KMS-11 (cell line): ENCODE measurements around the gene SEC14L3.

Experiments
- H2AFZ ChIP-seq: fragments of 200-600 bp; sonication (generic); 2 replicates; pipeline ENCODE4 v1.6.1; 2016; ENCODE audit warnings: antibody characterized with exemption, mixed run types, low read depth
- H3K27ac ChIP-seq: fragments of 200-600 bp; sonication (generic); 2 replicates; pipeline ENCODE4 v1.6.1; 2016; ENCODE audit warnings: mild to moderate bottlenecking, mixed run types
- H3K27me3 ChIP-seq: fragments of 200-600 bp; sonication (generic); 2 replicates; pipeline ENCODE4 v1.6.1; 2017; ENCODE audit warnings: mild to moderate bottlenecking, low read depth, mixed run types, moderate library complexity; ENCODE audit not compliant: insufficient read depth
- H3K36me3 ChIP-seq: fragments of 200-600 bp; sonication (generic); 2 replicates; pipeline ENCODE4 v1.6.1; 2017; ENCODE audit warnings: mild to moderate bottlenecking, mixed run types; ENCODE audit not compliant: insufficient read depth
- H3K4me1 ChIP-seq: fragments of 200-600 bp; sonication (generic); 2 replicates; pipeline ENCODE4 v1.6.1; 2016; ENCODE audit warnings: mild to moderate bottlenecking, low read depth, mixed run types; ENCODE audit not compliant: poor library complexity, severe bottlenecking
- H3K4me2 ChIP-seq: fragments of 200-600 bp; sonication (generic); 2 replicates; pipeline ENCODE4 v1.7.0; 2016; ENCODE audit warnings: mild to moderate bottlenecking, mixed run types
- H3K4me3 ChIP-seq: fragments of 200-600 bp; sonication (generic); IDR thresholded peaks from 2 replicates; pipeline ENCODE4 v1.6.1; 2017; ENCODE audit warnings: low read depth, low read length, mixed read lengths; ENCODE audit not compliant: insufficient read depth
- H3K79me2 ChIP-seq: fragments of 200-600 bp; sonication (generic); 2 replicates; pipeline ENCODE4 v1.6.1; 2016; ENCODE audit warnings: low read depth, mixed run types; ENCODE audit not compliant: insufficient read depth
- H3K9ac ChIP-seq: fragments of 200-600 bp; sonication (generic); 2 replicates; pipeline ENCODE4 v1.6.1; 2016; ENCODE audit warnings: mild to moderate bottlenecking, mixed run types
- H4K20me1 ChIP-seq: fragments of 200-600 bp; sonication (generic); 2 replicates; pipeline ENCODE4 v1.6.1; 2016; ENCODE audit warnings: mild to moderate bottlenecking, mixed run types; ENCODE audit not compliant: insufficient read depth
- TF ChIP-seq, protein P1 (sequence below): fragments of 200-600 bp; sonication (generic); conservative IDR thresholded peaks from 2 replicates; pipeline ENCODE4 v1.6.1; 2017; ENCODE audit warnings: low read depth, mild to moderate bottlenecking, antibody characterized with exemption, low read length, moderate library complexity, mixed read lengths

The SEC14L3 gene

GRCh38 chr22:30420347-30421125, 51.3 kb downstream of the SEC14L3 start:
- no peaks in the 10 kb centered on the region for H3K36me3 ChIP-seq
- H3K27ac ChIP-seq, result no peak overlapping the region
- TF ChIP-seq, protein P1, sequence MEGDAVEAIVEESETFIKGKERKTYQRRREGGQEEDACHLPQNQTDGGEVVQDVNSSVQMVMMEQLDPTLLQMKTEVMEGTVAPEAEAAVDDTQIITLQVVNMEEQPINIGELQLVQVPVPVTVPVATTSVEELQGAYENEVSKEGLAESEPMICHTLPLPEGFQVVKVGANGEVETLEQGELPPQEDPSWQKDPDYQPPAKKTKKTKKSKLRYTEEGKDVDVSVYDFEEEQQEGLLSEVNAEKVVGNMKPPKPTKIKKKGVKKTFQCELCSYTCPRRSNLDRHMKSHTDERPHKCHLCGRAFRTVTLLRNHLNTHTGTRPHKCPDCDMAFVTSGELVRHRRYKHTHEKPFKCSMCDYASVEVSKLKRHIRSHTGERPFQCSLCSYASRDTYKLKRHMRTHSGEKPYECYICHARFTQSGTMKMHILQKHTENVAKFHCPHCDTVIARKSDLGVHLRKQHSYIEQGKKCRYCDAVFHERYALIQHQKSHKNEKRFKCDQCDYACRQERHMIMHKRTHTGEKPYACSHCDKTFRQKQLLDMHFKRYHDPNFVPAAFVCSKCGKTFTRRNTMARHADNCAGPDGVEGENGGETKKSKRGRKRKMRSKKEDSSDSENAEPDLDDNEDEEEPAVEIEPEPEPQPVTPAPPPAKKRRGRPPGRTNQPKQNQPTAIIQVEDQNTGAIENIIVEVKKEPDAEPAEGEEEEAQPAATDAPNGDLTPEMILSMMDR, result no peak
- no peak overlapping the region for H2AFZ ChIP-seq
- no peaks in the 10 kb centered on the region; the same call in 1 of the 2 replicates for H3K79me2 ChIP-seq
- peaks cover 23% of the 10 kb centered on the region for H3K4me1 ChIP-seq
- H3K27me3 ChIP-seq, result no peaks in the 10 kb centered on the region
- H3K9ac ChIP-seq, result no peak overlapping the region
- no peak overlapping the region for H3K4me2 ChIP-seq
- no peaks in the 10 kb centered on the region for H4K20me1 ChIP-seq
- H3K4me3 ChIP-seq, result no peak overlapping the region

DNA sequence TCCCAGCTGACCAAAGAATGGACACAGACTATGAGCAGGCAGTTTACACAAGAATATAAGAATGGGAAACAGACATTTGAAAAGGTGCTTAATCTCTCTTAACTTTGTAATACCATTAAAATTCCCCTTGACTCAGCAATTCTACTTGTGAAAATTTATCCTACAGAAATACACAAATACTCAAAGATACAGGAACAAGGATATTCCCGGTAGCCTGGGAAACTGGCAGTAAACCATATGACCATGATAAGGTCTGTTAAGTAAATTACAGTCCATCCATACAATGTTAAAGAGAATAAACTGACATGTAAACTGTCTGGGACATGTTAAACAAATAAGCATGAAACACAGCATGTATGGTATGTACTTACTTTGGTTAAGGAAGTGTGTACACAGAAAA, 55.0 kb downstream of the SEC14L3 start:
- Histone ChIP-seq H3K9ac (no peak overlapping the region), H3K4me3 (no peak overlapping the region), H3K27ac (no peak overlapping the region), H3K4me1 (peaks cover under 1% of the 10 kb centered on the region), H2AFZ (no peak overlapping the region), H3K36me3 (no peaks in the 10 kb centered on the region), H3K27me3 (no peaks in the 10 kb centered on the region), H3K79me2 (no peaks in the 10 kb centered on the region), H4K20me1 (no peaks in the 10 kb centered on the region), H3K4me2 (no peak overlapping the region)
- TF ChIP-seq, protein P1, result no peak

- no peak overlapping the region for H3K4me3 ChIP-seq
Observed at GRCh38 chr22:30416403-30416802, 55.4 kb downstream of the SEC14L3 start.

DNA sequence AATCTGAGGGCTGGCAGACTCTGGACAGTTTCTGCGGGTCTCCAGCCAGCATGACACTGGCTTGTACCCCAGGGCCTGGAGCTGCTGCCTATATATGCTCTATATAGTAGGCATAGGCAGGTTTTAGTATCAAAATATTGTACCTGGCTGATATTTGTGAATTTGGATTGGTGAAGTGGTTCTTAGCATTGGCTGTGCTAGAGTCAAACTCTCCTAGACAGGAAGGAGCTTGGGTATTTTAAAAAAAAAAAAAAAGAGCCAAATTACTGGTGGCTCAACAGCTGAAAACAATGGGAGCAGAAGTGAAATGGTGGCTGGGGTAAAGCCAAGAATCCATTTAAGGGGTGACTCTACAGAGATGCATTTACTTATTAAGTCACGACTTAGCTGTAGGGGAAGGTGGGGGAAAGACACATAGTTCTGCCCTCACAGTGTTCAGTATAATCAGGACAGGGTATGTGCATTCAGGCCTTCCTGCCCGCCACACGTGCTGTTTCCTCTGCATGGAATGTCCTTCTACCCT, 57.2 kb downstream of the SEC14L3 start:
- Histone ChIP-seq H3K4me2 (no peak overlapping the region), H3K4me3 (no peak overlapping the region), H3K9ac (no peak overlapping the region), H3K79me2 (no peaks in the 10 kb centered on the region), H3K27ac (no peak overlapping the region), H3K36me3 (no peaks in the 10 kb centered on the region), H2AFZ (no peak overlapping the region), H4K20me1 (no peaks in the 10 kb centered on the region), H3K27me3 (no peaks in the 10 kb centered on the region), H3K4me1 (no peaks in the 10 kb centered on the region)
- TF ChIP-seq, protein P1, result no peak

More at GRCh38 chr22:30416403-30416802, 55.4 kb downstream of the SEC14L3 start:
- Histone ChIP-seq H3K4me2 (no peak overlapping the region), H2AFZ (no peak overlapping the region), H3K36me3 (no peaks in the 10 kb centered on the region), H3K4me1 (no peaks in the 10 kb centered on the region), H3K27ac (no peak overlapping the region), H4K20me1 (no peaks in the 10 kb centered on the region), H3K79me2 (no peaks in the 10 kb centered on the region), H3K27me3 (no peaks in the 10 kb centered on the region), H3K9ac (no peak overlapping the region)
- TF ChIP-seq, protein P1, result no peak
